Neural progenitor cell (in vitro differentiated cells): ENCODE results near the gene PDGFC. TPM values are rescaled to one million over a fixed set of nuclear protein-coding genes. Genes with fewer than 3 reads are reported as not detected.

Experiments used
- DNase-seq: peaks from one replicate; pipeline ENCODE4 v3.0.0-alpha.2; 2016; ENCODE audit warnings: low spot score
- H2AFZ ChIP-seq: fragments of 200-600 bp; sonication (generic); replicated peaks from 2 replicates; pipeline ENCODE4 v1.6.1; 2016; ENCODE audit warnings: antibody characterized with exemption
- H3F3A ChIP-seq: fragments of 200-600 bp; sonication (generic); 2 replicates; pipeline ENCODE4 v1.6.1; 2016; ENCODE audit warnings: antibody characterized with exemption, low read depth
- H3K27ac ChIP-seq: fragments of 200-600 bp; sonication (generic); 2 replicates; pipeline ENCODE4 v1.5.1; 2016; ENCODE audit warnings: mild to moderate bottlenecking
- H3K27me3 ChIP-seq: fragments of 200-600 bp; sonication (generic); 2 replicates; pipeline ENCODE4 v1.6.1; 2016; ENCODE audit warnings: mild to moderate bottlenecking, moderate library complexity
- H3K36me3 ChIP-seq: fragments of 200-600 bp; sonication (generic); 2 replicates; pipeline ENCODE4 v1.5.1; 2016
- H3K4me1 ChIP-seq: fragments of 200-600 bp; sonication (generic); 2 replicates; pipeline ENCODE4 v1.6.1; 2016; ENCODE audit warnings: mixed run types
- H3K4me2 ChIP-seq: fragments of 200-600 bp; sonication (generic); 2 replicates; pipeline ENCODE4 v1.6.1; 2016
- H3K4me3 ChIP-seq: fragments of 200-600 bp; sonication (generic); 2 replicates; pipeline ENCODE4 v1.5.1; 2016
- H3K79me2 ChIP-seq: fragments of 200-600 bp; sonication (generic); 2 replicates; pipeline ENCODE4 v1.6.1; 2016; ENCODE audit warnings: low read depth
- H3K9ac ChIP-seq: fragments of 200-600 bp; sonication (generic); 2 replicates; pipeline ENCODE4 v1.6.1; 2016
- H3K9me3 ChIP-seq: fragments of 200-600 bp; sonication (generic); 2 replicates; pipeline ENCODE4 v1.5.1; 2016; ENCODE audit warnings: low read depth
- H4K20me1 ChIP-seq: fragments of 200-600 bp; sonication (generic); 2 replicates; pipeline ENCODE4 v1.6.1; 2016; ENCODE audit warnings: low read depth
- H3K27ac Mint-ChIP-seq: 3 replicates; pipeline ENCODE4 v1.8.0; 2021; ENCODE audit warnings: mixed read lengths
- H3K27me3 Mint-ChIP-seq: 2 replicates; pipeline ENCODE4 v1.8.0; 2022; ENCODE audit warnings: low read depth, mild to moderate bottlenecking, inconsistent platforms, moderate library complexity, mixed read lengths; ENCODE audit not compliant: insufficient read depth
- H3K36me3 Mint-ChIP-seq: 3 replicates; pipeline ENCODE4 v1.8.0; 2021; ENCODE audit warnings: mixed read lengths
- H3K4me1 Mint-ChIP-seq: 3 replicates; pipeline ENCODE4 v1.8.0; 2021; ENCODE audit warnings: mixed read lengths
- H3K4me3 Mint-ChIP-seq: 3 replicates; pipeline ENCODE4 v1.8.0; 2021; ENCODE audit warnings: mild to moderate bottlenecking, moderate library complexity, mixed read lengths
- H3K9me3 Mint-ChIP-seq: 3 replicates; pipeline ENCODE4 v1.8.0; 2020; ENCODE audit warnings: mixed read lengths
- CTCF ChIP-seq: fragments of 200-600 bp; sonication (generic); IDR thresholded peaks from 2 replicates; pipeline ENCODE4 v1.5.1; 2017; ENCODE audit warnings: antibody characterized with exemption, mild to moderate bottlenecking
- EZH2 ChIP-seq: fragments of 200-600 bp; sonication (generic); IDR thresholded peaks from 2 replicates; pipeline ENCODE4 v1.6.1; 2017; ENCODE audit warnings: antibody characterized with exemption, mild to moderate bottlenecking, moderate library complexity
- EZH2phosphoT487 ChIP-seq: fragments of 200-600 bp; sonication (generic); IDR thresholded peaks from 2 replicates; pipeline ENCODE4 v1.6.1; 2017; ENCODE audit warnings: antibody characterized with exemption
- total RNA-seq: library from RNA; depleted of rRNA; stranded (reverse); fragments of >200 nt; gene quantifications from 2 replicates; pipeline ENCODE4 v1.2.3, GENCODE V29; 2015; ENCODE audit warnings: low replicate concordance

Gene PDGFC
- total RNA-seq, 1 donor from 2014 or later, result 4.7 TPM

GRCh38 chr4:156961196-156962057, 10.2 kb downstream of the PDGFC start:
- Histone ChIP-seq H3K9me3 (no peaks in the 10 kb centered on the region), H3K4me2 (no peak overlapping the region), H3K27ac (no peak overlapping the region), H3K9ac (no peak overlapping the region), H3K79me2 (no peaks in the 10 kb centered on the region), H3K4me3 (no peak overlapping the region), H2AFZ (no peak overlapping the region), H3F3A (no peaks in the 10 kb centered on the region), H3K27me3 (no peaks in the 10 kb centered on the region), H3K4me1 (no peaks in the 10 kb centered on the region), H3K36me3 (no peaks in the 10 kb centered on the region), H4K20me1 (no peaks in the 10 kb centered on the region)
- TF ChIP-seq CTCF (no peak), EZH2phosphoT487 (no peak), EZH2 (no peak)
- Mint-ChIP-seq H3K36me3 (peaks cover 6% of the 10 kb centered on the region), H3K9me3 (no peaks in the 10 kb centered on the region), H3K4me1 (peaks cover 29% of the 10 kb centered on the region), H3K27me3 (peaks cover under 1% of the 10 kb centered on the region), H3K4me3 (no peak overlapping the region), H3K27ac (no peak overlapping the region)
- DNase-seq, result no peak

GRCh38 chr4:156959298-156959702, 12.3 kb downstream of the PDGFC start:
- Histone ChIP-seq H3K4me1 (no peaks in the 10 kb centered on the region), H3K79me2 (no peaks in the 10 kb centered on the region), H3K27me3 (no peaks in the 10 kb centered on the region), H3K4me2 (no peak overlapping the region), H4K20me1 (no peaks in the 10 kb centered on the region), H3K27ac (no peak overlapping the region), H3K4me3 (no peak overlapping the region), H3K9me3 (no peaks in the 10 kb centered on the region), H2AFZ (no peak overlapping the region), H3F3A (no peaks in the 10 kb centered on the region), H3K9ac (no peak overlapping the region), H3K36me3 (no peaks in the 10 kb centered on the region)
- Mint-ChIP-seq H3K9me3 (peaks cover 2% of the 10 kb centered on the region), H3K4me1 (peaks cover 29% of the 10 kb centered on the region), H3K36me3 (peaks cover 7% of the 10 kb centered on the region), H3K27ac (no peak overlapping the region), H3K27me3 (peaks cover 2% of the 10 kb centered on the region), H3K4me3 (no peak overlapping the region)
- TF ChIP-seq CTCF (no peak), EZH2 (no peak), EZH2phosphoT487 (no peak)
- DNase-seq, result no peak

- DNase-seq, result no peak
- H3K36me3 Mint-ChIP-seq, result peaks cover 15% of the 10 kb centered on the region
- no peak overlapping the region for H3K27ac ChIP-seq
- no peaks in the 10 kb centered on the region for H3K27me3 ChIP-seq
- H3K27ac Mint-ChIP-seq, result no peak overlapping the region
- no peaks in the 10 kb centered on the region for H3K4me1 ChIP-seq
- H3K9me3 ChIP-seq, result no peaks in the 10 kb centered on the region
- no peaks in the 10 kb centered on the region for H4K20me1 ChIP-seq
- H3K36me3 ChIP-seq, result no peaks in the 10 kb centered on the region
- no peak overlapping the region for H3K9ac ChIP-seq
- peaks cover 29% of the 10 kb centered on the region for H3K4me1 Mint-ChIP-seq
- no peaks in the 10 kb centered on the region for H3K79me2 ChIP-seq
- H3F3A ChIP-seq, result no peaks in the 10 kb centered on the region
- peaks cover 2% of the 10 kb centered on the region for H3K9me3 Mint-ChIP-seq
- H3K4me2 ChIP-seq, result no peak overlapping the region
- H3K4me3 Mint-ChIP-seq, result no peak overlapping the region
- H3K27me3 Mint-ChIP-seq, result peaks cover 2% of the 10 kb centered on the region
- no peak overlapping the region for H3K4me3 ChIP-seq
- no peak overlapping the region for H2AFZ ChIP-seq
- TF ChIP-seq CTCF, result no peak
These were observed 13.1 kb downstream of the PDGFC start for GRCh38 chr4:156958276-156959074.
